CD4-positive, CD25-positive, alpha-beta regulatory T cell (primary cell): Measurements from ENCODE around the gene GRN. TPM values are rescaled to one million over a fixed set of nuclear protein-coding genes. Genes with fewer than 3 reads are reported as not detected.
"Not testable (repeated sequence)": the region's sequence is repeated elsewhere in the genome, so short reads cannot be mapped to it uniquely, and the experiment has no call there.

Source experiments
- ATAC-seq, 2 donors: fragments of 150-1000 bp; cut with Tn5 transposase; one replicate each; pipeline ENCODE4 v1.10.0; 2021; ENCODE audit warnings: low read depth in 2 of 2, moderate number of reproducible peaks in 2 of 2, moderate library complexity in 1 of 2
- DNase-seq, 3 donors: peaks; one replicate each; pipeline versions ENCODE4 v3.0.0 to v3.0.0-alpha.2; 2012 to 2022; ENCODE audit warnings: mixed read lengths in 1 of 3
- H3K27ac ChIP-seq: one replicate; pipeline ENCODE4 v1.7.0; 2013; ENCODE audit warnings: mild to moderate bottlenecking, low read length; ENCODE audit not compliant: insufficient read depth, poor library complexity, severe bottlenecking
- H3K27me3 ChIP-seq: one replicate; pipeline ENCODE4 v1.7.0; 2013; ENCODE audit warnings: low read length; ENCODE audit not compliant: control insufficient read depth, insufficient read depth
- H3K36me3 ChIP-seq: one replicate; pipeline ENCODE4 v1.7.0; 2013; ENCODE audit warnings: mild to moderate bottlenecking, low read length, moderate library complexity; ENCODE audit not compliant: control insufficient read depth, insufficient read depth
- H3K4me1 ChIP-seq: 2 replicates; pipeline ENCODE4 v1.7.0; 2013; ENCODE audit warnings: mild to moderate bottlenecking, low read length; ENCODE audit not compliant: insufficient read depth, control insufficient read depth, poor library complexity, severe bottlenecking
- H3K4me3 ChIP-seq: one replicate; pipeline ENCODE4 v1.7.0; 2013; ENCODE audit warnings: low read depth, mild to moderate bottlenecking, low read length, moderate library complexity
- H3K9me3 ChIP-seq, 2 experiments: 1 replicate in 1 of 2; 2 replicates in 1 of 2; pipeline ENCODE4 v1.7.0; 2013; ENCODE audit warnings: low read length in 2 of 2, mild to moderate bottlenecking in 1 of 2, moderate library complexity in 1 of 2; ENCODE audit not compliant: control insufficient read depth in 2 of 2
- H3K27ac Mint-ChIP-seq, 3 donors: one replicate each; pipeline ENCODE4 v1.8.0; 2020 to 2022; ENCODE audit warnings: mild to moderate bottlenecking in 3 of 3, mixed read lengths in 3 of 3, moderate library complexity in 2 of 3
- H3K27me3 Mint-ChIP-seq: one replicate; pipeline ENCODE4 v1.8.0; 2022; ENCODE audit warnings: mild to moderate bottlenecking, mixed read lengths
- H3K36me3 Mint-ChIP-seq: one replicate; pipeline ENCODE4 v1.8.0; 2020; ENCODE audit warnings: mixed read lengths
- H3K4me1 Mint-ChIP-seq, 4 donors: one replicate each; pipeline ENCODE4 v1.8.0; 2020 to 2022; ENCODE audit warnings: mixed read lengths in 4 of 4, mild to moderate bottlenecking in 1 of 4
- H3K4me3 Mint-ChIP-seq, 4 donors: one replicate each; pipeline ENCODE4 v1.8.0; 2020 to 2022; ENCODE audit warnings: mild to moderate bottlenecking in 4 of 4, mixed read lengths in 4 of 4, moderate library complexity in 3 of 4
- H3K9me3 Mint-ChIP-seq, 7 donors: one replicate each; pipeline ENCODE4 v1.8.0; 2020 to 2022; ENCODE audit warnings: mixed read lengths in 7 of 7, mild to moderate bottlenecking in 3 of 7, moderate library complexity in 2 of 7
- polyA plus RNA-seq, 4 donors: library from polyadenylated mRNA; unstranded; fragments of 300-500 nt; fragmentation: Illumina TruSeq; gene quantifications; one replicate each; pipeline ENCODE4 v1.2.3, GENCODE V29; 2021
- total RNA-seq: library from RNA; stranded (reverse); gene quantifications from one replicate; pipeline ENCODE4 v1.2.3, GENCODE V29; 2022

The GRN gene
- total and polyA plus RNA-seq, 5 donors from 2014 or later = 24.3 to 39.4 (median 32.0) TPM

DNA sequence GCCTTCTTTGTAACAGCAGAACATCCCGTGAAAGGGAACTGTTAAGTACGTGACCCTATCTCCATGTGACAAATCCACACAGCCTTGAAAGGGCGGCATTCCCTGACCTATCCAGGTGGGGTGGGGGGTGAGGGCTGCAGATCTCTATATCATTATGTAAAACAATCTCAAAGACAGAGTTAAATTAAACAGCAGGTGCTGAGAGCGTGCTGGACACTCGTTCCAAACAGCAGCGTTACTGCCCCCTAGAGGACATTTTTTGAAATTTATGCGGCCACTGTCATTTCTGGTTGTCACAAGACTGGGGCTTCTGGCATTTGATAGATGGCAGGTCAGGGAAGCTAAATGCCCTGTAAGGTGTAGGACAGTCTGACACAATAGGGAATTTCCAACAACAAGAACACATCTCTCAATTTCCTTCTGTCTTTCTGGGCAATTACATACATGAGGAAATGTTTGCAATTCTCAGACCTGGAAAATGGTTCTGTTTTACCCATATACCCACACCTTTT lies 13.8 kb upstream of the GRN start:
- Histone ChIP-seq H3K4me1 (peaks cover 3% of the 10 kb centered on the region), H3K4me3 (no peak overlapping the region), H3K27me3 (no peaks in the 10 kb centered on the region), H3K36me3 (no peaks in the 10 kb centered on the region), H3K27ac (no peak overlapping the region), H3K9me3 (no peaks in the 10 kb centered on the region)
- ATAC-seq = peak; percentile 6 to 19
- H3K36me3 Mint-ChIP-seq = no peaks in the 10 kb centered on the region
- DNase-seq = peak; percentile 60 to 81 (median 73)
- H3K9me3 Mint-ChIP-seq = no peaks in the 10 kb centered on the region
- H3K27ac Mint-ChIP-seq = no peak overlapping the region
- H3K27me3 Mint-ChIP-seq = peaks cover 5% of the 10 kb centered on the region
- H3K4me3 Mint-ChIP-seq = peak overlapping the region in 1 of 4 donors; percentile 48
- peaks cover 7 to 23% (median 15%) of the 10 kb centered on the region in 4 donors for H3K4me1 Mint-ChIP-seq

DNA sequence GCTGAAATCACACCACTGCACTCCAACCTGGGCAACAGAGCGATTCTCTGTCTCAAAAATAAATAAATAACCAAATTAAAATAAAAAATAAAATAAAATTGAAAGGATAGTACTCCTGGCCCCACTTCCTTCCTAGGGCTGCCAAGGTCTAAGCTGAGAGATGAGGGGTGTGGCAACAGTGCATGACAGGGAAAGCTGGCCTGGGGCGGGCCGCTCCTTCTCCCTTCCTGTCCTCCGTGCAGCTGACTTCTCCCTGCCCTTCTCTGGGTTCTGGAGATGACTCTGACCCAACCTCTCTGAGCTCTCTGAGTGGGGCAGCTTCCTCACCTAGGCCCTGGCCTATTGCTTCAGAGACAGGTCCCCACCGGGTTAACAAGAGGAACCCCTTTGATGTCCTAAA lies 11.7 kb upstream of the GRN start:
- H3K4me1 Mint-ChIP-seq = peaks cover 5 to 7% (median 7%) of the 10 kb centered on the region in 4 donors
- ATAC-seq (no peak), DNase-seq (no peak)
- Histone ChIP-seq H3K4me1 (peaks cover 3% of the 10 kb centered on the region), H3K27me3 (no peaks in the 10 kb centered on the region), H3K4me3 (no peak overlapping the region), H3K36me3 (no peaks in the 10 kb centered on the region), H3K9me3 (no peaks in the 10 kb centered on the region), H3K27ac (no peak overlapping the region)
- peaks cover 17% of the 10 kb centered on the region for H3K27me3 Mint-ChIP-seq
- no peaks in the 10 kb centered on the region for H3K9me3 Mint-ChIP-seq
- H3K36me3 Mint-ChIP-seq = no peaks in the 10 kb centered on the region
- H3K27ac Mint-ChIP-seq = no peak overlapping the region
- H3K4me3 Mint-ChIP-seq = peak overlapping the region in 1 of 4 donors; percentile 39

DNA sequence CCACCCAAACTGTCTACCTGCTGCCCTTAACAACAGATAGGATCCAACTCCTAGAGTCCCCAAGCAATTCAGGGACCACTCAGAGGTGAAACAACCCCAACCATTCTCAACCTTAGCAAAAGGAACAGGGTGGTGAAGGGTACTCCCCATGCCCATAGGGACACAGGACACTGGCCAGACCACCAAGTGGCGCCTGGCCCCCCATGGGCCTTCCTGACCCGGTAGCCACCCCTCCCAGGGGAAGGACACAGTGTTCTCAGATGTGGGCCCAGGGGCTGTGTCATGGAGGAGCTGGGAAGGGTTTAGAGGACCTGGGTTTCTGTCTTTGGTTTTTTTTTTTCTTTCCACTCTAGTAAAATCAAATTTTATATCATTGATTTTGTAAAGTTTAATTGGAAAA lies 10.8 kb upstream of the GRN start:
- Histone ChIP-seq H3K9me3 (no peaks in the 10 kb centered on the region), H3K4me3 (no peak overlapping the region), H3K36me3 (no peaks in the 10 kb centered on the region), H3K27ac (no peak overlapping the region), H3K27me3 (no peaks in the 10 kb centered on the region), H3K4me1 (peaks cover 3% of the 10 kb centered on the region)
- no peaks in the 10 kb centered on the region for H3K36me3 Mint-ChIP-seq
- ATAC-seq (no peak), DNase-seq (no peak)
- H3K4me1 Mint-ChIP-seq = peaks cover 5 to 7% (median 7%) of the 10 kb centered on the region in 4 donors
- H3K9me3 Mint-ChIP-seq = no peaks in the 10 kb centered on the region
- H3K4me3 Mint-ChIP-seq = no peak overlapping the region
- no peak overlapping the region for H3K27ac Mint-ChIP-seq
- H3K27me3 Mint-ChIP-seq = peaks cover 17% of the 10 kb centered on the region

DNA sequence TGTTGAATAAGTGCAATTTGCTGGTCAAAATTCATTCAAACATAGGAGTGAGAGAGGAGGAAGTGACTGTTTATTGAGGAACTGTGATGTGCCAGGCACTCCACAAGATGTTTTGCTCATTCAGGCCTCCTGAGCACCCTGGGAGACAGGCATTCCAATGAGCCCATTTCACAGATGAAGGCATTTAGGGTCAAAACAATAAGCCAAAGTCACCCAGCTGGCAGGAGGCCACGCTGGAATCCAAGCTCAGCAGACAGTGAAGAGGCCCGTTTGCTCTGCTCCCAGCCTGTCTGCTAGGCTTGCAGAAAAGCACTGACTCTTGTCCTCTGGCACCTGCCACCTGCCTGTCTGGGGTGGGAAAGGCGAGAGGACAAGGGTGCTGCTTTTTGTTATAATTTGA lies 10.4 kb upstream of the GRN start:
- ATAC-seq (no peak), DNase-seq (no peak)
- no peak overlapping the region for H3K27ac ChIP-seq
- H3K4me3 ChIP-seq = no peak overlapping the region
- no peaks in the 10 kb centered on the region for H3K9me3 ChIP-seq
- Mint-ChIP-seq H3K9me3 (no peaks in the 10 kb centered on the region), H3K27me3 (peaks cover 17% of the 10 kb centered on the region), H3K36me3 (no peaks in the 10 kb centered on the region), H3K4me1 (peaks cover 5 to 7% (median 7%) of the 10 kb centered on the region in 4 donors), H3K27ac (no peak overlapping the region), H3K4me3 (no peak overlapping the region)
- H3K27me3 ChIP-seq = no peaks in the 10 kb centered on the region
- H3K36me3 ChIP-seq = no peaks in the 10 kb centered on the region
- peaks cover 3% of the 10 kb centered on the region for H3K4me1 ChIP-seq

DNA sequence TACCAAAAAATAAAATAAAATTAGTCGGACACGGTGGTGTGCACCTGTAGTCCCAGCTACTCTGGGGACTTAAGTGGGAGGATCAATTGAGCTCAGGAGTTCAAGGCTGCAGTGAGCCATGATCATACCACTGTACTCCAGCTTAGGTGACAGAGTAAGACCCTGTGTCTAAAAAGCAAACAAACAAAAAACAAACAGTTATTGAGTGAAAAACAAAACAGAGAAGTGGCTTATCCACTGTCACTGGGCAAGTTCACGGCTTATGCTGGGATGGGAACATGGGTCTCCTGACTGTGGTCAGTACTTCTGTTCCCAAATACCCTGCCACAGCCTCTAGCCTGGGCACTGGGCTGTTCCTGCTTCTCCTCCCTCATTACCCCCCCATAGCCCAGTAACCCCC lies 9.5 kb upstream of the GRN start:
- H3K4me3 Mint-ChIP-seq = no peak overlapping the region
- no peak overlapping the region for H3K27ac ChIP-seq

DNA sequence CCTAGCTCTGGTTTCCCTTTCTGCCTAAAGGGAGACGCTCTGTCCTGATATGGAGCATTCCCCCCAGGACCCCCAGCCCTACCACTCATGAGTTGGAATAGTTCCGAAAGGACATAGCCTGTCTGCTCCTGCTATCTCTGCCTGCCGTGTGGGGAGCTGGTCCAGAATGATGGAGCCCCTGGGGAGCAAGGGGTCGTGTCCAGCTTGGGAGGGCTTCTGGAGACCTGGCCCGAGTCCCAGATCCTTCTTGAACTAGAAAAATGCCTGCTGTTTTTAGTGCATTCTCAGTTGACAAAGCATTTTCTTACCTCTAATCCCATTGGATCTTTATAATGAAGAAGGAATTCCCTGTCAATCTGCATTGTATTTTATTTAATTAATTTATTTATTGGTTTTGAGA lies 9.1 kb upstream of the GRN start:
- no peaks in the 10 kb centered on the region for H3K9me3 Mint-ChIP-seq
- H3K27ac ChIP-seq = no peak overlapping the region
- peaks cover 3% of the 10 kb centered on the region for H3K4me1 ChIP-seq

More for the DNA sequence above, 9.5 kb upstream of the GRN start:
- H3K27me3 Mint-ChIP-seq = peaks cover 20% of the 10 kb centered on the region
- H3K4me3 ChIP-seq = no peak overlapping the region
- no peak for ATAC-seq
- no peaks in the 10 kb centered on the region for H3K9me3 Mint-ChIP-seq
- no peaks in the 10 kb centered on the region for H3K36me3 ChIP-seq
- no peak for DNase-seq
- no peaks in the 10 kb centered on the region for H3K9me3 ChIP-seq
- peaks cover 3% of the 10 kb centered on the region for H3K4me1 ChIP-seq
- H3K4me1 Mint-ChIP-seq = peaks cover 5 to 7% (median 7%) of the 10 kb centered on the region in 4 donors
- H3K27me3 ChIP-seq = no peaks in the 10 kb centered on the region
- H3K27ac Mint-ChIP-seq = no peak overlapping the region
- H3K36me3 Mint-ChIP-seq = no peaks in the 10 kb centered on the region

DNA sequence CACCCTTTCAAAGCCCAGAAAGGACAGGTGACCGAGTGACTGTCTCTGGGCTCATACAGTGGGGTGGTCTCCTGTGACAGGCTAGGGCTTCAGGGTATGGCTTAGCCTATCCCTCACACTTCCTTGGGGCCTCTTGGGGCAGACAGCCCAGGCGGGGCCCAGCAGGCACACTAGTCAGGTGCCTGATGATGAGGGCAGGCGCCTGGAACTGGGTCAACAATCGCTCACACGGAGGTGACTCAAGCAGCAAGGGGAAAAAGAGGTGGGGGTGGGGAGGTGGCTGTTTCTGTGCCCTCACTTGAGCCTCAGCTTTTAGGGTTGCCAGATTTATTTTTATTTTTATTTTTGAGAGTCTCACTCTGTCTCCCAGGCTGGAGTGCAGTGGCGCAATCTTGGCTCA lies 6.4 kb upstream of the GRN start:
- H3K9me3 ChIP-seq = no peaks in the 10 kb centered on the region
- H3K4me3 ChIP-seq = no peak overlapping the region
- Mint-ChIP-seq H3K27me3 (peaks cover 19% of the 10 kb centered on the region), H3K9me3 (no peaks in the 10 kb centered on the region), H3K4me3 (no peak overlapping the region), H3K27ac (peak overlapping the region in 1 of 3 donors; percentile 11), H3K36me3 (no peaks in the 10 kb centered on the region), H3K4me1 (no peaks in the 10 kb centered on the region)
- DNase-seq (no peak), ATAC-seq (peak in 1 of 2 donors; percentile 48)
- no peak overlapping the region for H3K27ac ChIP-seq
- no peaks in the 10 kb centered on the region for H3K27me3 ChIP-seq
- H3K36me3 ChIP-seq = no peaks in the 10 kb centered on the region
- H3K4me1 ChIP-seq = no peaks in the 10 kb centered on the region

More for the DNA sequence above, 9.1 kb upstream of the GRN start:
- no peak overlapping the region for H3K4me3 ChIP-seq
- no peaks in the 10 kb centered on the region for H3K9me3 ChIP-seq
- ATAC-seq = no peak
- peaks cover 24% of the 10 kb centered on the region for H3K27me3 Mint-ChIP-seq
- peaks cover 5 to 7% (median 7%) of the 10 kb centered on the region in 4 donors for H3K4me1 Mint-ChIP-seq
- no peak overlapping the region for H3K27ac Mint-ChIP-seq
- H3K4me3 Mint-ChIP-seq = no peak overlapping the region
- no peaks in the 10 kb centered on the region for H3K36me3 Mint-ChIP-seq
- no peaks in the 10 kb centered on the region for H3K27me3 ChIP-seq
- DNase-seq = no peak
- no peaks in the 10 kb centered on the region for H3K36me3 ChIP-seq

DNA sequence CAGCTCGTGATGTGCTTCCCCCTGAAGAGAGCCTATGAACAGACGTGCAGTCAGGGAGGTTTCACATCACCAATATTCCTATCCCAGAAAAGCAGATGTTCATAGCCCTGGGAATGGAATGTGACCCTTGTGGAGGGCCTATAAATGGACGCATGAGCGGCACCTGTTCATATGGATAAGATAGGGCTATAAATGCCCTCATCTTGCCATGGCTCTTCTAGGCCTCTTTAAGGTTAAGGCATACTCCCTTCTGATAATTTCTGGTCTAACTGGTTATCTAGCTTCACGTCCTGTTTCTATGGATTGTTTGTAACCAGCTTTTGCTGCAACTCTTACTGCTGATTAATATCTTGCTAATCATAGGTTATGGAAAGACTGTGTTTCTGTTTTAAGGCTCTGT lies 4.5 kb upstream of the GRN start:
- H3K4me1 ChIP-seq = peaks cover 11% of the 10 kb centered on the region
- not testable (repeated sequence) for H3K27ac Mint-ChIP-seq, ATAC-seq, H3K27me3 ChIP-seq, H3K27ac ChIP-seq, H3K36me3 Mint-ChIP-seq, H3K9me3 Mint-ChIP-seq, H3K36me3 ChIP-seq, DNase-seq, H3K9me3 ChIP-seq, H3K4me3 Mint-ChIP-seq, H3K4me3 ChIP-seq
- Mint-ChIP-seq H3K27me3 (peaks cover 25% of the 10 kb centered on the region), H3K4me1 (peaks cover 0 to 13% (median 6%) of the 10 kb centered on the region in 4 donors)
